ENCODE results near the gene AAGAB. TPM values are rescaled to one million over a fixed set of nuclear protein-coding genes. Genes with fewer than 3 reads are reported as not detected.

Gene AAGAB
- total RNA-seq, 1 donor from 2014 or later = 26.6 TPM

DNA sequence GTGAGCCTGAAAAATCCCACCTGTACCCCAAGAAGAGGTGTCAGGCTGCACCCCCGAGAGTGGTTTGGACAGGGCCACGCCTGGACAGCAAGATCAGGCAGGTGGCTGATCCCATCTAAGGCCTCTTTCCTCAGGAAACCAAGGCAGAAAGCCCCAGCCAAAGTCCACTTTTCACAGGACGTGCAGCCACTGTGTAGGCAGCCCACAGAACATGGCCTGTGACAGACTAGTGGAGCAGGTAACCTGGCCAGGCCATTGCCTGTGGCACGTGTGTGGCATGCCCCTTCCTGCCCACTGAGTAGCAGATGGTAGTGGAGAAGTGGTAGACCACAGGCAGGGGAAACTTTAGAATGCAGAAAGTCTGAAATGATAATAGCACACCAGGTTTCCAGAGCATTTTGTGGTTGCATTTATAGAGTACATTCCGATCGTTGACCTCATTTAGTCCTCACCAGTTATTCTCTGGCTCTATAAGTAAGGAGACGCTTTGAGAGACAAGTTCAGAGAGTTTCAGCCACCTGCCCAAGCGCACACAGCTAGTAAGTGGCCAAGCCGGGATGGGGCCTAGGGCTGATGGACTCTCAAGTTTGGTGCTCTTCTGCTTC, 68.7 kb downstream of the AAGAB start:
- Histone ChIP-seq H3K27ac (peak overlapping the region; percentile 17), H3K4me1 (peaks cover 39% of the 10 kb centered on the region)
- intact Hi-C loops (cut with DNase I) = no loop called here

DNA sequence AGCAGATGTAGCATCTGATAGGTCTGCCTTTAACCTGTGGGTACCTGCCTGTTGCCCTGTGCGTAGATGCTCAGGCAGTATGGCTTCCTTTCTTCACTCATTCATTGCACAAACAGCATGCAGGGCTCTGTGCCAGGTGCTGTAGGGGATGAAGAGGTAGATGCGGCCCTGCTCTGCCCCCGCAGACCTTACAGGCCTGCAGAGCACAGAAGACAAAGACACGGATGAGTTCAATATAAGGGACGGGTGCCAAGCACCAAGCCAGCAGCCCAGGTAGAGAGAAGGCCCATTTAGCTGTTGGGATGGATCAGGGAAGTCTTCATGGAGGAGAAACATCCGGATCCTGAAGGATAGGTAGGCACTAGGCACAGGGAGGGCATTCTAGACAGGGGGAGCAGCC, 69.4 kb downstream of the AAGAB start:
- no peak for DNase-seq
- no peak for ATAC-seq
- intact Hi-C loops (cut with DNase I) = no loop called here
- peaks cover 32% of the 10 kb centered on the region for H3K36me3 ChIP-seq
- H3K27me3 ChIP-seq = no peaks in the 10 kb centered on the region
- no peak overlapping the region for H3K4me3 ChIP-seq
- H3K4me1 ChIP-seq = peaks cover 39% of the 10 kb centered on the region
- no peak overlapping the region for H3K27ac ChIP-seq
- TF ChIP-seq CTCF (IDR thresholded peaks at IDR 0.05) = no peak
- no peaks in the 10 kb centered on the region for H3K9me3 ChIP-seq

More for the DNA sequence above, 68.7 kb downstream of the AAGAB start:
- TF ChIP-seq CTCF (IDR thresholded peaks at IDR 0.05) = no peak
- Histone ChIP-seq H3K4me3 (no peak overlapping the region), H3K9me3 (no peaks in the 10 kb centered on the region), H3K27me3 (no peaks in the 10 kb centered on the region), H3K36me3 (peaks cover 39% of the 10 kb centered on the region)
- ATAC-seq (no peak), DNase-seq (no peak)

- Histone ChIP-seq H3K4me3 (no peak overlapping the region), H3K9me3 (no peaks in the 10 kb centered on the region), H3K27ac (no peak overlapping the region), H3K36me3 (peaks cover 27% of the 10 kb centered on the region), H3K27me3 (no peaks in the 10 kb centered on the region), H3K4me1 (peaks cover 38% of the 10 kb centered on the region)
- ATAC-seq = no peak
- DNase-seq = no peak
- intact Hi-C loops (cut with DNase I) = no loop called here
- TF ChIP-seq CTCF (IDR thresholded peaks at IDR 0.05) = no peak
These were observed 70.1 kb downstream of the AAGAB start for GRCh38 chr15:67184208-67184925.

- ATAC-seq = no peak
- no peak overlapping the region for H3K4me3 ChIP-seq
- peaks cover 19% of the 10 kb centered on the region for H3K36me3 ChIP-seq
- intact Hi-C loops (cut with DNase I) = no loop called here
- no peaks in the 10 kb centered on the region for H3K9me3 ChIP-seq
- DNase-seq = no peak
- H3K27ac ChIP-seq = no peak overlapping the region
- H3K4me1 ChIP-seq = peaks cover 38% of the 10 kb centered on the region
- no peaks in the 10 kb centered on the region for H3K27me3 ChIP-seq
- no peak for TF ChIP-seq CTCF (IDR thresholded peaks at IDR 0.05)
These were observed 70.9 kb downstream of the AAGAB start for GRCh38 chr15:67183443-67184169.

DNA sequence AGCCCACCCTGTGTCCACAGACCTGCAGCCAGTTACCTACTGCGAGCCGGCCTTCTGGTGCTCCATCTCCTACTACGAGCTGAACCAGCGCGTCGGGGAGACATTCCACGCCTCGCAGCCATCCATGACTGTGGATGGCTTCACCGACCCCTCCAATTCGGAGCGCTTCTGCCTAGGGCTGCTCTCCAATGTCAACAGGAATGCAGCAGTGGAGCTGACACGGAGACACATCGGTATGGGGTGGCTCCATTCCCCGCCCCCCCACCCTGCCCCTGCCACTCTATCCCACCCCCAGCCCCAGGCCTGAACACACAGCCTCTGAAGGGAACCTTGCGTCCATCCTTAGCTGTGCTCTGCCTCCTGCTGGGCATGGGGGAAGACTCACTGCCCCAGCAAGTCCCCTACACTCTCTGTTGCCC, 73.2 kb downstream of the AAGAB start:
- intact Hi-C loops (cut with DNase I) = no loop called here
- H3K27me3 ChIP-seq = no peaks in the 10 kb centered on the region
- no peak for TF ChIP-seq CTCF (IDR thresholded peaks at IDR 0.05)
- ATAC-seq (no peak), DNase-seq (no peak)
- H3K4me1 ChIP-seq = peaks cover 47% of the 10 kb centered on the region
- no peak overlapping the region for H3K4me3 ChIP-seq
- H3K36me3 ChIP-seq = peaks cover 14% of the 10 kb centered on the region
- no peaks in the 10 kb centered on the region for H3K9me3 ChIP-seq
- H3K27ac ChIP-seq = no peak overlapping the region

All from upper lobe of right lung (tissue), 1 donor.